ENCODE data around the gene BLTP3B.

Gene BLTP3B

DNA sequence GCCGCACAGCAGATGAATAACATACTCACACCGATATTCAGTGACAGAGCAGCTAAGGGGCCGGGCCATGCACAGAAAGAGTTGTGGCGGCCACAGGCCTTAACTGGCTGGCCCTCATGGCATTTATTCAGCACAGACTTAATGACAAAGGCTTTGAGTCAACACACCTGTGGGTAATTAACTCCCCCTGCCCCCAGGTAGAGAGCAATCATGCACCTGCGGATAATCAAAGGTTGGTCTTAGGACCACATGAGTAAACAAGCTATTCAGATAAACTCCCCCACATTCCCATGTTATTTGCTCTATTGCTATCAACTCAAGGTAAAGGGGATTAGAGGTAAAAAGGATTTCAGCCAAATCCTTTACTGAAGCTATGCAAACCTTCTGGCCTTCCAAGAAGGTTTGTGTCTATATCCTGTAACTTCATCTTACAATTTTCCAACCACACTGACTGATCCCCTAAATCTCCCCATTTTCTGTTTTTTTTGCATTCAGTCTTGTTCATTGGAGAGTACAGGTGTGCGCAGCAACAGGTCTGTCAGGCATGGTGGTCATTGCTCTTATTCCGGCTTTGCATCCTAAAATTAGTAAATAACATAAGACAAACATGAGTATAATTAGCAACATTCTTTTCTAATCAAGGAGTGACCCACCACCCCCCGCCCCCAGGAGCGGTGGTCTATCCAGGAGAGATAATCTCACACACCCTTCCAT lies 16.9 kb upstream of the BLTP3B start:
- no peak for DNase-seq

DNA sequence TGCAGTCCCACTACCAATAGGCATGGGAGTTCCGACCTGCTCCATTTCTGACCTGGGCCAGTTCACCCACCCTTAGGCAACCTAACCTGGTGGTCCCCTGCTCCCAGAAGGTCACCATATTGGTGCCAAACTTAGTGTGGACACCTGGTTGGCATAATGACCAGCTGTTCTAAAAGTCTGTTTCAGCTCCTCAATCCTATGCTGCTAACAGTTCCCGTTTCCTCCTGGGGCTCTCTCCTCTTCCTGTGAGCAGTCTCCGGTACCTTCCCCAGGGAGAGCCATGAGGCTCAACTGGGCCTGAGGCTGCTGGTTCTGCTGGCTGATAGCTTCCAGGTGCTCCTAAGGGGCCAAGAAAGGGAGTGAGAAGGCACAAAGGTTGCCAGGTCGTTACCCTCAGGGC lies 15.9 kb upstream of the BLTP3B start:
- DNase-seq: no peak

DNA sequence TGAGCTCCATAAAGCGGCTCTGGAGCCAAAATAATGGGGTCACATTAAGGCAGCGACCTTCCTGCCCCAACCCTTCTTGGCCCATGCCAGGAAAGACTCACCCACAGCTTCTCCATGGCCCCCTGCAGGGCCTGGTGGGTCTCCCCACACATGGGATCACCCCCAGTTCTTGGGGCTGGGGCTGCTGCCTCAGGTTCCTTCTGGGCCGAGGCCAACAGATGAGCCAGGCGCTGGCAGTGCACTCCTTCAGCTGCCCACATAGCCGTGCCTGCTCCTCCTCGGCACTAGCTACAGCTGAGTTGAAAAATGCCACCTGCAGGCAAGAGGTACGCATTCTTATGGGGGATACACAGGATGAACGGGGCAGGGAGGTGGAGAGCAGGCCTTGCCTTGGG lies 14.8 kb upstream of the BLTP3B start:
- no peak for DNase-seq

DNA sequence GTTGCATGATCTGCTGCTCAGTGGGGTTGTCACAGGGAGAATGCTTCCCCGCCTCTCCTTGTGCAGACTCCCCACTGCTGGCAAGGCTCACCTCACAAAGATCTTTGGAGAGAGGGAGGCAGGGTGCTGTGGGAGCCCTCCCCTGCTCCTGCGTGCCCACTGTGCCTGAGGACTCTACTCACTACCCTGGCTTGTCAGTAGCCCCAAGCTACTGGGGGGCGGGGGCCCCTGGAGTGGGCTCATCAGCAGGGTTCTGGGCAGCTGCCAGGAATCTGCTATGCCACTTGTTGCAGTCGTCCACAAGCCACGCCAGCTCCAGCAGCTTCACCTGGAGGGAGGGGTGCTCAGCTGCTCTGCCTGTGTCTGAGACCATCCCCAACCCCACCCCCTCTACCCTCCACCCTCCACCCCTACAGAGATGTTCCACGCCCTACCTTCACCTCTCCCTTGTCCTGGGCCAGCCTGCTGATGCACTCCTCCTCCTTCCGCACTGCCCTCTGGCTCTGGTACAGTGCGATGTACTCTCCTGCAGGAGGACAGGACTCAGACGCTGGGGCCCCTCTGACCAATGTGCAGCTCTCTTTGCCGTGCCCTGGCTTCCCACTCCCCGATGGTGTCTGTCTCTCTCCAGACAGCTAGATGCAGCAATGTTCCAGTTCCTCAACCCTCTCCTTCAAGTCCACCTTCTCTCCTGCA lies 14.2 kb upstream of the BLTP3B start:
- DNase-seq: no peak

DNA sequence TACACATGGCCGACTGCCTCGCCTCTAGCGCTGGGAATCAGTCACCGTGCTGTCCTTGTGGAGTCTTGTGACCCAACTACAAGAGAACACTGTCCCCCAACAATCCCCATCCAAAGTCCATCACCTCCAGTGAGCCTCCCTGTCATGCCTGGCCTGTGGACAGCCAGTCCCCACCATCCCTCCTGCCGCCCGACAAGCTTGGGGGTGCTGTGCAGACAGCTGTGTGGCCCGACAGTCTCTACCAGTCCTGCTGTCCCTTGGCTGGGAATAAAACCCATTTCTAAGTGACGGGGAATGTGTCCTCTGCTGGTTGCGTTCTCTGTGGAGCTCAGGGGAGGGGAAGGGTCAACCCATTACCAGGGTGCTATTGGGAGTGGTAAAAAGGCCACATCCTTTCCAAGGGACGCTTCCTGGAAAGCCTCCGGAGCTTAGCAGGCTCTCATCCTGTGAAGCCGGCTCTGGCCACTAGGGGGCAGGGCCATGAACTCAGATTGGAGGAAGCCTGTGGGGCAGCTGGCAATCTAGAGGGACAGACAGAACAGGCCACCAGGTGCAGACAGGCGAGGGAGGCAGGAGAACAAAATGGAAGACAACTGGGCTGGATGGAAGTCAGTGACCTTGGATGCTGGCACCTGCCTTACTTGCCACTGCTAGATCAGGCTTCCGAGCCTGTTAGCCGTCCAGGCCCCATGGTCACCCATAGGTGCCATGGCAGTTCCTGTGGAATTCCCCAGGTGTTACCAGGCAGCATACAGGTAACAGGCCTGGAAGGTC lies 12.0 kb upstream of the BLTP3B start:
- DNase-seq: peak; percentile 56

DNA sequence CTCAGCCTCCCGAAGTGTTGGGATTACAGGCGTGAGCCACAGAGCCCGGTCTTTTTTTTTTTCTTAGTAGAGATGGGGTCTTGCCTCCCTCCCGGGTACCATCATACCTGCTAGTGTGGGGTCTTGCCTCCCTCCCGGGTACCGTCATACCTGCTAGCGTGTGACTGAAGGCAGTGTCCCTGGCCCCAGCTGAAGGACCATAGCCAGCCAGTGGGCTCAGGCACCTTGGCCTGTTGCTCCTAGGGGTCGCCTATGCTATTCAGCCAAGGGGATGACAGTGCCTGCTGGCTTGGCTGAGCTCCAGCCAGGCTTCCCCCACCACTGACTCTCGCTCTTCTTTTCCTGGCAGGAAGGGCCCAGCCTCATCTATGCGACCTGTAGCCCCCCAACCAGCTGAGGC lies 10.5 kb upstream of the BLTP3B start:
- DNase-seq: no peak

DNA sequence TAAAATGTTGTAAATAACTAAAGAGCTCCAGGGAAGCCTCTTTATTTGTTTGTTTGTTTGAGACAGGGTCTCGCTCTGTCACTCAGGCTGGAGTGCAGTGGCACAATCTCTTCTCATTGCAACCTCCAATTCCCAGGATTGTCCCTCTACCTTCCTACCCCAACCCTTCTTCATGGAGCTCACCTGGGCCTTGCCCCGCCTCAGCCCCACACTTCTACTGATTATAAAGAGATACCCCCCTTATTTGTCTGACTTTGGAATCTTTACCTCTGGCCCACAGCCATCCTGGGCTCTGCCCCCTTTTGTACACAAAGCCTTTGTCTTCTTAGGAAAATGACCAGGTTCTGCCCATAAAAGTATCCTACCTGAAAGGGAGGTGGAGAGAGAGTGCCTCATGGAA lies 9.1 kb upstream of the BLTP3B start:
- DNase-seq: no peak

DNA sequence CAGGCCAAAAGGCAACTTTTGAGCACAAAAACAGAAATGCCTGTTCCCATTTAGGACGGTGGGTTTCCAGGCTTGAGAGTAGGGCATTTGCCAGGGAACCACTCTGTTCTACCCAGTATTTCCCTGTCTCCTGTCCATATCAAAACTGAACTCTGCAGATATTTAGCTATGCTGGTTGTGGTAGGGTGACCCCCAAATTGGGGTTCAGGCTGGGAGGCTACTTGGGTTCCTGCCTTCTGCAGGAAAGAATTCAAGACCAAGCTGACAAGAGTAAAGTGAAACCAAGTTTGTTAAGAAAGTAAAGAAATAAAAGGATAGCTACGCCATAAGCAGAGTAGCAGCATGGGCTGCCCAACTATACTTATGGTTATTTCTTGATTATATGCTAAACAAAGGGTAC lies 3.6 kb upstream of the BLTP3B start:
- no peak for DNase-seq

DNA sequence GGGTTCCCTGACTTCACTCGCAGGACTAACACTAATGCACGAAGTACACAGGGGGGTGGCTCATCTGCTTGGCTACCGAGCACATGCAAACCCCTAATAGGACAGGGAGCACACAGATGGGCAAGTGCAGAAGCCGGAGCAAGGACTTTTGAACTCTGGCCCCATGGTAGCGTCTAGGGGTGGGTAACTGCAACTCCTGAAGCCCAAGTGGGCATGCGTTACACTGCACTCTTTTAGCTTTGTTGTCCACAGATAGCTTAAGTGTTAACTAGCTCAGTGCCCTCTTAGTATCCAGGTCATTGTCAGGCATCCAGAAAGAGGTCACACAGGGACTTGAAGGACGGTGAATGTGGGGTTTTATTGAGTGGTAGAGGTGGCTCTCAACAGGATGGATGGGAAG lies 3.0 kb upstream of the BLTP3B start:
- no peak for DNase-seq

DNA sequence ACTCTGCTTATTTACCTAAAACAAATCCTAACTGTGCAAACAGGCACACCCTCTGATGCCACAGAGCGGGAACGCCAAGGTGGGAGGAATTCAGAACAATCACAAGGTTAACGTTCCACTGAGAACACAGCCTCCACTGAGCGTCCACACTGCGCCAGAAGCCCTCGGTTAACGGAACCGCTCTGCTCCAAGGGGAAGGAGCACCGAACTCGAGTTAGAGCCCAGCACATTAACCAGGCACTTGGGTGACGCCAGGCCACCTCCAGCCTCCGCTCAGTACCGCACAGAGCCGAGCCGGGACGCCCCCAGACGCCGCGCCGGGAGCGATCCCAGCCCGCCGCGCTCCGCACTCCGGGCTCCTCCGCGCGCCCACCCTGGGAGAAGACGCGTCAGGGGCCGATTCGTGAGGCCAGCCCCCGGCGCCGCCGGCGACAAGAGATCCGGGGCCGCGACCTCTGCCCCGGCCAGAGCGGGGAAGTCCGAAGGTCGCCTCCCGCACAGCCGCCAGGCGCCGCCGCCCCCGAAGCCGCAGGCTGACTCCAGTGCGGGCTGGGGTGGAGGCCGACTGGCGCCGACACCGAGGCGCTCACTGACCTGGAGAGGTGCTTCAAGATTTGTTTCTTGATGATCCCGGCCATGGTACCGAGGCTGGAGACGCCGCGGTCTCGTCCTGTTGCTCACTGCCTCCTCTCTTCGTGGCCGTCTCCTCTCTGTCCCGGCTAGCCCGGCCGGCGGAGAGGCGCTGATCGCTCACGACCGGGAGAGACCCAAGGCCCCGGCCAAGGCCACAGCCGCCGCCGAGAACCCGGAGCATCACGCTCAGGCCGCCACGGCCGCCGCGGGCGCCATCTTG lies 450 bp downstream of the BLTP3B start:
- peak; percentile 15 for DNase-seq

DNA sequence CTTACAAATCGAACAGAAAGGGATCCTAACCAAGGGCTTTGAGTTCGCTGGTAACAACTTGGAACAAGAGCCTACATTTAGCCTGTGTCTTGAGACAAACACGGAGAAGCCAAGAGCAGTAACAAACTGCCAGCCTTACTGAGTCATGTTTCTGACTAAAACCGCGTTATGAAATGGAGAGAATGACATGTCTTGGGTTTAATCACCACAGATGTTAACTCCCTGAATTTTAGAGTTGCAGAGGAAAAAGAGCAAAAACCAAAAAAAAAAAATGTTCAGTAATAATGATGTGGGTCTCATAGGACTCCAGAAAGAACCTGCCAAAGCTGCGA lies 1.0 kb downstream of the BLTP3B start:
- no peak for DNase-seq

DNA sequence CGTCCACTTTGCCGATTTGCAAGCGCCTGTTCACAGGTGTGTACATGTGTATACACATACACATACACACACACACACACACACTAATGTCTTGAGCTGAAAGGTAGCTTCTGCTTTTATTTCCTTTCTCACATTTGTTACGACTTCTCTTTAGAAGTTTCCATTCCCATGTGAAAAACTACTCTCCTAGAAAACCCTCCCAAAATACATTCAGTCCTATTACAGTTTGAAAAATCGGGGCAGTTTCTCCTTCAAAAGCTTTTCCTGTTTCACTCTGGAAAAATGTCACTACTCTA lies 3.9 kb downstream of the BLTP3B start:
- DNase-seq: no peak

DNA sequence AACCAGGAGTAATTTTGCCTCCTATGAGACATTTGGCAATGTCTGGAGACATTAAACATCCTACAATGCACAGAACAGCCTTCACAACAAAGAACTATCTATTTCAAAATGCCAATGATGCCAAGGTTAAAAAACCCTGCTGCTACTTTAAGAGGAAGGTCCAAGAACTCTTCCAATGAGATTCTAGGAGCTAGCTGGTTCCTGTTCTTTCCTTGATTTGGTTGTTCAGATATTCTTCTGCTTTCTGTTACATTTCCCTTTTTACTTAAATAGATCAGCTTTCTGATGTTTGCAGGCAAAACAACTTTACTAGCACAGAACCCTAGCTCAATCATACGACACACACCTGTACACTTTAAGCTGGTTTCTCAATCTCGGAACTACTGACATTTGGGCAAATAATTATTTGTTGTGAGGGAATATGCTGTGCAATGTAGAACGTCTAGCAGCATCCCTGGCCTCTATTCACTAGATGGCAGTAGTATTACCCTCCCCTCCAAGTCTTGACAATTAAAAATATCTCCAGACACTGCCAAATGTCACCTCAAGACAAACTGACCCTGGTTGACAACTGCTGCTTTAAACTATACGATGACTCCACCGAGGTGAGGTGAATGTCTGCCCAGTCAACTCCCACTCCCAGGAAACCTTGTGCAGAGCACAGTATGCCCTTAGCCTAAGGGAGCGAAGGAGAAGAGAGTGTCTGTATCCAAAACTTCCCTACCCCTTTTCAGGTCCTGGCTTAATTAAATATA lies 4.4 kb downstream of the BLTP3B start:
- DNase-seq: no peak

DNA sequence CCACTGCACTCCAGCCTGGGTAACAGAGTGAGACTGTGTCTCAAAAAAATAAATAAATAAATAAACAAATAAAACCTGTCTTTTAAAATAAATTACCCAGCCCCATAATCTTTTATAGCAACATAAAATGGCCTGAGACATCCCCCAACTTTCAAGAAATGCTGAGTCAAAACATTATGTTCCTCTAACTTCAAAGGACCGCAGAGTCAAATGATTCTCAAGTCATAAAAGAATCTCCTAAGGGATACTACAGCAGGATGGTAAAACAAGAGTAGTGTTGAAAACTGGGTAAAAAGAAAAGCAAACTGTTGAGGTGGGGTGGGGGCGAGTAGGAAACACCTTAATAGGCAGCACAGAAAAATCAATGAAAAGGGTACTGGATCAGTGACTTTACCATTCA lies 9.5 kb downstream of the BLTP3B start:
- DNase-seq: no peak

DNA sequence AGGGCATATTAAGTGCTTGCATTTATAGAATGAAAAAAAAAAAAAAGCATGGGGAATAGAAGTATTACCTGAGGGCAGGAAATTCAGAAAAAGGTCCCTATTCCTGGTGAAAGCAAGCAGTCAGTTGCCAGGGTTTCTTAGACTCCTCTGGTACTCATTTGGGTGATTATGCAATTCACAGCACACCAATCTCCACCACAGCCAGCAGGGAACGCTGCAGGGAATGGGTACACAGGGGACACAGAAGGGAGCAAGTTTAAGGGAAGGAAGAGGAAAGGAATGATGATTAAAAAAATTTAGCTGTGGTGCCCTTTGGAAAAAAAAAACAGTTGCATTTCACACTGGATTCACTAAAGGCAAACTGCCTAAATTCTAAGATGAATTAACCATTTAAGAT lies 14.2 kb downstream of the BLTP3B start:
- no peak for DNase-seq

DNA sequence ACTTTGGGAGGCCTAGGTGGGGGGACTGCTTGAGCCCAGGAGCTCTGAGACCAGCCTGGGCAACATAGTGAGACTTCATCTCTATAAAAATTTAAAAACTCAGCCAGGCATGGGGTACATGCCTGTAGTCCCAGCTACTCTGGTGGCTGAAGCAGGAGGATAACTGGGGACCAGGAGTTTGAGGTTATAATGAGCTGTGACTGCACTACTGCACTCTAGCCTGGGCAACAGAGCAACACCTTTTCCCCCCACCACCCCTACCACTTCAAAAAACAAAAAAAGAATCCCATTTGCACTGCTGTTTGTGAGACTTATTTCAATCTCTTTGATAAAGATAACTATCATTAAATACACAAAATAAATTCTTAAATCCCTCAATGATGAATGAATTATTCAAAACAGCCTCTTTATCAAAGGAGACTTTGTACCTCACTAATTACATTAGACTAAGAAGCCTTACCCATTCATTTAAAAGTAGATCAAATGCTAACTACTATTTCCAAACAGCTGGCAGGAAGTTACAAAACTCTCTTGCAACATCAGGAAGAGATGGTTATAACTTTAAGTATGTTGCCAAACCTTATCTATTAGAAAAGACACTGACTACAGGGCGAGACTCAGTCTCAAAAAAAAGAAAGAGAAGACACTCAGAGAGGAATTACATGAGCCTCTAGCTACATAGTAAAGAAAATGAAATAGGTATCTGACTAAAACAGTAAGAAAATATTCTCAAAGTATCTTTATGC lies 14.7 kb downstream of the BLTP3B start:
- no peak for DNase-seq

DNA sequence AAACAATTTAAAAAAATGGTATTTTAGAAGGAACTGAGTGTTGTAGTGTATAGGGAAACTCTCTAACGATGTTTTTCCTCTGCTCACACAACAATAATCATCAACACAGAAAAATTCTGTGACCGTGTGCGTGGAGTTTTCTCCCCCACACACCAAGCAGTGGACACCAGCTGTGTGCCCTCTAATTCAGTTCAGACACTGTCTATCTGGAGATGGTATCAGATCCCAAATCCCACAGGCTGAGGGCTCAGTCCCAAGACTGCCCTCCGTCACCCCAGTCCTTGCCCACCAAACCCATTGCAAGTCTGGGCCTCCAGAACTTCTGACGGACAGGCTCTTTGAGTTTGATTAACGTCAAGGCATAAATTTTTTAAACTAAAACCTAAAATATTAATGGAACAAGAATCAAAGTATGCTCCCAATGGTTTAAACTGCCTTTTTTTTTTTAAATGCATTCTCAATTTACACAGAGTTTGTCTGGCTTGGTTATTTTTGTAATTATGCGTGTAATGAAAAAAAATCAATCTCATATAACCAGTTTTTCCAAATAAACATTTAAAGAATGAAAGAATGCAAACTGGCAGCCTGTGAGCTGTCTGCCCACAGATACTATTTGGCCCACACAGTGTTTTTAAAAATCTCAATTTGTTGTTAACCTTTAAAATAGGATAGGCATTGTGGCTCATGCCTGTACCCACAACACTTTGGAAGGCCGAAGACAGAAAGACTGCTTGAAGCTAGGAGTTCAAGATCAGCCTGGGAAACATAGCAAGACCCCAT lies 19.2 kb downstream of the BLTP3B start:
- no peak for DNase-seq

DNA sequence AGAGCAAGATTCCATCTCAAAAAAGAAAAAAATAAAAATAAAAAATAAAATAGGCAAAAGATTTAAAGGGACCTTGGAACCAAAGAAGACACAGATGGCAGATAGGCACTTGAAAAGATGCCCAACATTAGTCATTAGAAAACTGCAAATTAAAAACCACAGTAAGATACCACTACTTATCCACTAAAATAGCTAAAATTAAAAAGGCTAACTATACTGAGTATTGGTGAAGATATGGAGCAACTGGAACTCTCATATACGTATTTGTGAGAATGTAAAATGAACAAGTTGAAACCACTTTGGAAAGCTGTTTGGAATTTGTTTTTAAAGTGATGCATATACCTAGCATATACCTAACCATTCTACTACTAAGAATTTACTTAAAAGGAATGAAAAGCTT lies 22.3 kb downstream of the BLTP3B start:
- DNase-seq: no peak

DNA sequence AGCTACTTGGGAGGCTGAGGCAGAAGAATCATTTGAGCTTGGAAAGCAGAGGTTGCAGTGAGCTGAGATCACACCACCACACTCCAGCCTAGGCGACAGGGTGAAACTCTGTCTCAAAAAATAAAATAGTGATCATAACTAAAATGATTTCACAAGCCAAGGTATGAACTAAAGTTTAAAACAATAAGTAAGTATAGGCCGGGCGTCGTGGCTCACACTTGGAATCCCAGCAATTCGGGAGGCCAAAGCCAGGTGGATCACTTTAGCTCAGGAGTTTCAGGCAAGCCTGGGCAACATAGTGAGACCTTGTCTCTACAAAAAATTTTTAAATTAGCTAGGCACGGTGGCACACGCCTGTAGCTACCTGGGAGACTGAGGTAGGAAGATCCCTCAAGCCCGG lies 27.4 kb downstream of the BLTP3B start:
- no peak for DNase-seq

DNA sequence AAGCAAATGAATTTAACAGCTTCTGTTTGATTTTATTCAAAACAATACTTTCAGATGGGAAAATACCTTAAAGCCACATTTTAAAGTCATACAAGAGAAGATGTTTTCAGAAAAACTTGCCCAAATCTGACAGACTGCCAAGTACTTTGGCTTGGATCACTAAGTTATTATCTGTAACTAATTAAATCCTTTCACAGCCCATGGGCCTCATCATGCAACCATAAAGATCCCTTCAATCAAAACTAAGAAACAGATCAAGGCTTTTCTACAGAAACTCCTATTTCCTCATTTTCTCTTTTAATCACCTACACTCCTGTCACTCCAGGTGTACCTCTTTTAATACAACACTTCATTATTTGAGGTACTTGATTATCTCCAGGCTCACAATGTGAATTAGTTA lies 28.1 kb downstream of the BLTP3B start:
- no peak for DNase-seq

DNA sequence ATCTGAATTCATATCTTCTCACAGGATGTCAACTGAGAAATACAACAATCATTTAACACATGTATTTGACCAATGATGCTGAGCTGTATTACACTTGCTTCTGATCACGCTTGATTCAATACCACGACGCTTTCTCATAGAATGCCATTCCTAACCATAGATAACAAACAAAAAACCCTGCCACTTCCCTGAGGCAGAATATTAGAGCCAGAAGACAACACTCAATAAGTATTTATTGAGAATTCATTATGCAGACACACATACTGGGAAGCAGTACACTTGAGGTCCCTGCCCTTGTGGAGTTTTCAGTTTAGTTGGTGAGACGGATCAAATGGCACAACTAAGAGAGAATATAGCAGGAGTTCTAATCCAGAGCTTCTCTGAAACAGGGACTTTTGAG lies 32.4 kb downstream of the BLTP3B start:
- no peak for DNase-seq

Data from activated CD4-positive, alpha-beta T cell treated with anti-CD3 and anti-CD28 coated beads for 1 hour (primary cell).